ENCODE measurements around the gene TTLL7.

GRCh38 chr1:83998205-83998497, 781 bp downstream of the TTLL7 start:
- TF ChIP-seq POLR2AphosphoS5 (IDR thresholded peaks at IDR 0.05; ENCODE audit: insufficient read depth in 1 of 2, low read depth in 1 of 2) (no peak), CTCF (IDR thresholded peaks at IDR 0.05) (no peak), POLR2A (IDR thresholded peaks at IDR 0.05) (no peak)

All from vagina (tissue), 2 donors.